Tibial artery (tissue), 4 donors: ENCODE measurements around the gene ZCCHC7.

Experiments
- DNase-seq, 2 donors: peaks; one replicate each; pipeline ENCODE4 v3.0.0-alpha.2; 2019
- H3K27ac ChIP-seq, 2 donors: fragments of 200-600 bp; sonication (generic) in 1 of 2; 1 replicate in 1 of 2; 2 replicates in 1 of 2; pipeline ENCODE4 v1.5.1; 2018 to 2019; ENCODE audit warnings: mild to moderate bottlenecking in 1 of 2
- H3K27me3 ChIP-seq, 2 donors: fragments of 200-600 bp; sonication (generic) in 1 of 2; one replicate each; pipeline versions ENCODE4 v1.5.1 to v1.6.0; 2016 to 2019
- H3K36me3 ChIP-seq, 3 donors: fragments of 200-600 bp; sonication (generic) in 2 of 3; one replicate each; pipeline ENCODE4 v1.5.1; 2016 to 2019; ENCODE audit warnings: mild to moderate bottlenecking in 2 of 3
- H3K4me1 ChIP-seq, 4 donors: fragments of 200-600 bp; sonication (generic) in 2 of 4; 1 replicate in 3 of 4; 2 replicates in 1 of 4; pipeline ENCODE4 v1.5.1; 2016 to 2019
- H3K4me3 ChIP-seq, 2 donors: fragments of 200-600 bp; sonication (generic) in 1 of 2; 1 replicate in 1 of 2; 2 replicates in 1 of 2; pipeline ENCODE4 v1.5.1; 2018 to 2019; ENCODE audit warnings: mild to moderate bottlenecking in 2 of 2
- H3K9me3 ChIP-seq, 3 donors: fragments of 200-600 bp; sonication (generic) in 1 of 3; one replicate each; pipeline ENCODE4 v1.5.1; 2016 to 2019
- CTCF ChIP-seq, 2 experiments: fragments of 200-600 bp in 1 of 2; fragments of 450-650 bp in 1 of 2; IDR thresholded peaks; one replicate each; pipeline ENCODE4 v1.5.1; 2017 to 2019; ENCODE audit warnings: antibody characterized with exemption in 2 of 2, mild to moderate bottlenecking in 1 of 2, moderate library complexity in 1 of 2
- intact Hi-C: fragments of 100-400 bp; cut with DNase I; formaldehyde crosslinking; loops from one replicate; pipeline ENCODE4 v1.15.0; 2023; ENCODE audit warnings: low total_unique reads

The ZCCHC7 gene

GRCh38 chr9:37371565-37372464 is 251.4 kb downstream of the ZCCHC7 start:
- Histone ChIP-seq H3K4me3 (no peak overlapping the region), H3K27me3 (no peaks in the 10 kb centered on the region), H3K9me3 (no peaks in the 10 kb centered on the region), H3K27ac (no peak overlapping the region), H3K36me3 (no peaks in the 10 kb centered on the region), H3K4me1 (no peaks in the 10 kb centered on the region)
- no peak for TF ChIP-seq CTCF (IDR thresholded peaks at IDR 0.05)
- DNase-seq, result no peak
- intact Hi-C loops, result no loop called here

GRCh38 chr9:37372839-37373238 is 252.5 kb downstream of the ZCCHC7 start:
- DNase-seq, result no peak
- Histone ChIP-seq H3K9me3 (no peaks in the 10 kb centered on the region), H3K27me3 (no peaks in the 10 kb centered on the region), H3K36me3 (no peaks in the 10 kb centered on the region), H3K27ac (no peak overlapping the region), H3K4me1 (no peaks in the 10 kb centered on the region), H3K4me3 (no peak overlapping the region)
- TF ChIP-seq CTCF (IDR thresholded peaks at IDR 0.05), result no peak
- intact Hi-C loops, result no loop called here

GRCh38 chr9:37373621-37374020 is 253.2 kb downstream of the ZCCHC7 start:
- no peak overlapping the region for H3K4me3 ChIP-seq
- TF ChIP-seq CTCF (IDR thresholded peaks at IDR 0.05), result no peak
- no peaks in the 10 kb centered on the region for H3K4me1 ChIP-seq
- no peaks in the 10 kb centered on the region for H3K9me3 ChIP-seq
- no peak for DNase-seq
- H3K27me3 ChIP-seq, result no peaks in the 10 kb centered on the region
- intact Hi-C loops, result no loop called here
- H3K36me3 ChIP-seq, result no peaks in the 10 kb centered on the region
- no peak overlapping the region for H3K27ac ChIP-seq

- DNase-seq, result no peak
- no peak for TF ChIP-seq CTCF (IDR thresholded peaks at IDR 0.05)
Measured at GRCh38 chr9:37374892-37375291, 254.5 kb downstream of the ZCCHC7 start.

GRCh38 chr9:37377688-37378612 is 257.6 kb downstream of the ZCCHC7 start:
- Histone ChIP-seq H3K9me3 (no peaks in the 10 kb centered on the region), H3K27me3 (no peaks in the 10 kb centered on the region), H3K4me1 (no peaks in the 10 kb centered on the region), H3K27ac (no peak overlapping the region), H3K4me3 (no peak overlapping the region), H3K36me3 (no peaks in the 10 kb centered on the region)
- no peak for DNase-seq
- intact Hi-C loops, result no loop called here
- TF ChIP-seq CTCF (IDR thresholded peaks at IDR 0.05), result no peak

More at GRCh38 chr9:37374892-37375291, 254.5 kb downstream of the ZCCHC7 start:
- Histone ChIP-seq H3K27ac (no peak overlapping the region), H3K4me3 (no peak overlapping the region), H3K36me3 (no peaks in the 10 kb centered on the region), H3K4me1 (no peaks in the 10 kb centered on the region), H3K9me3 (no peaks in the 10 kb centered on the region), H3K27me3 (no peaks in the 10 kb centered on the region)
- intact Hi-C loops, result no loop called here
